DOHH2 (cell line): ENCODE measurements around the gene TNFAIP6.
"Not testable (repeated sequence)": the region's sequence is repeated elsewhere in the genome, so short reads cannot be mapped to it uniquely, and the experiment has no call there.

ENCODE experiments used
- H3F3A ChIP-seq: fragments of 200-600 bp; sonication (generic), shearing (Covaris generic); 2 replicates; pipeline ENCODE4 v1.6.0; 2016; ENCODE audit warnings: antibody characterized with exemption, mild to moderate bottlenecking; ENCODE audit not compliant: control insufficient read depth, insufficient read depth
- H3K27ac ChIP-seq: fragments of 200-600 bp; sonication (generic); 2 replicates; pipeline ENCODE4 v1.5.1; 2014; ENCODE audit warnings: low read depth, mild to moderate bottlenecking, low read length, moderate library complexity
- H3K27me3 ChIP-seq: fragments of 200-600 bp; sonication (generic); 2 replicates; pipeline ENCODE4 v1.6.1; 2014; ENCODE audit warnings: mild to moderate bottlenecking, low read length, mixed read lengths; ENCODE audit not compliant: control insufficient read depth
- H3K36me3 ChIP-seq: fragments of 200-600 bp; sonication (generic); 2 replicates; pipeline ENCODE4 v1.6.1; 2014; ENCODE audit warnings: mild to moderate bottlenecking, low read length, moderate library complexity, mixed read lengths; ENCODE audit not compliant: control insufficient read depth
- H3K4me1 ChIP-seq: fragments of 200-600 bp; sonication (generic); 2 replicates; pipeline ENCODE4 v1.6.1; 2014; ENCODE audit warnings: mild to moderate bottlenecking, low read length, mixed read lengths; ENCODE audit not compliant: control insufficient read depth
- H3K4me2 ChIP-seq: fragments of 200-600 bp; sonication (generic); 2 replicates; pipeline ENCODE4 v1.6.0; 2014; ENCODE audit warnings: mild to moderate bottlenecking, low read length, moderate library complexity
- H3K4me3 ChIP-seq: fragments of 200-600 bp; sonication (generic); 2 replicates; pipeline ENCODE4 v1.5.1; 2014; ENCODE audit warnings: mild to moderate bottlenecking, low read length, mixed read lengths
- H3K79me2 ChIP-seq: fragments of 200-600 bp; sonication (generic); 2 replicates; pipeline ENCODE4 v1.6.1; 2014; ENCODE audit warnings: mild to moderate bottlenecking, low read length, mixed read lengths; ENCODE audit not compliant: control insufficient read depth
- H3K9me2 ChIP-seq: fragments of 200-600 bp; sonication (generic); replicated peaks from 2 replicates; pipeline ENCODE4 v1.6.1; 2014; ENCODE audit warnings: mild to moderate bottlenecking, low read length, mixed read lengths; ENCODE audit not compliant: control insufficient read depth
- H3K9me3 ChIP-seq: fragments of 200-600 bp; sonication (generic); 2 replicates; pipeline ENCODE4 v1.6.1; 2014; ENCODE audit warnings: antibody characterized with exemption, low read length, mixed read lengths; ENCODE audit not compliant: control insufficient read depth, insufficient read depth
- H4K20me1 ChIP-seq: fragments of 200-600 bp; sonication (generic); 2 replicates; pipeline ENCODE4 v1.6.0; 2014; ENCODE audit warnings: low read depth, mild to moderate bottlenecking, antibody characterized with exemption, low read length, moderate library complexity; ENCODE audit not compliant: control insufficient read depth, insufficient read depth
- CTCF ChIP-seq: fragments of 200-600 bp; sonication (generic); IDR thresholded peaks from one replicate; pipeline ENCODE4 v1.5.1; 2014; ENCODE audit warnings: antibody characterized with exemption, mild to moderate bottlenecking, low read depth, low read length; ENCODE audit not compliant: poor library complexity, severe bottlenecking
- EZH2phosphoT487 ChIP-seq: fragments of 200-600 bp; sonication (generic); IDR thresholded peaks from 2 replicates; pipeline ENCODE4 v1.6.1; 2017; ENCODE audit warnings: borderline replicate concordance, mild to moderate bottlenecking, antibody characterized with exemption, low read length, moderate library complexity, mixed read lengths

Gene TNFAIP6

DNA sequence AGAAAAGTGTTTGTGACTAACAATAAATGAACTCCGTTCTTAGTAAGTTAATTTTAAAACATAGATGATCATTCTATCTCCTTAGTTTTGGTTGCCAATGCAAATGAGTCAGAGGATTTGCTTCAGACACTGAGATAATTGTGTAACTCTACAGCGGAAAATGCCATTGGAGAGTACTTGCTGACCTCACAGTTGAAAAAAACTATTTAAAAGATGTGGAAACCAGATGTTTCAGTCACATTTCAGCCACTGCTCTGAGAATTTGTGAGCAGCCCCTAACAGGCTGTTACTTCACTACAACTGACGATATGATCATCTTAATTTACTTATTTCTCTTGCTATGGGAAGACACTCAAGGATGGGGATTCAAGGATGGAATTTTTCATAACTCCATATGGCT lies at the start of gene TNFAIP6:
Gene TNFAIP6 (plus strand): TSS at position 234 of the 400 bp plus-strand sequence. CDS start 75 bp downstream, at position 309.
- Histone ChIP-seq H3K27ac (no peak within 1 kb of the TSS), H3K9me2 (no peaks in the 10 kb centered on the region), H3K4me1 (no peaks in the 10 kb centered on the region), H3K4me2 (no peak within 1 kb of the TSS), H3K27me3 (peaks cover 16% of the 10 kb centered on the region), H3K79me2 (no peaks in the 10 kb centered on the region), H3K4me3 (no peak within 1 kb of the TSS), H3K9me3 (no peaks in the 10 kb centered on the region), H4K20me1 (no peaks in the 10 kb centered on the region), H3K36me3 (no peaks in the 10 kb centered on the region), H3F3A (no peaks in the 10 kb centered on the region)
- no peak for TF ChIP-seq CTCF
- no peak for TF ChIP-seq EZH2phosphoT487

- H3K9me3 ChIP-seq, H3F3A ChIP-seq, H3K79me2 ChIP-seq, H3K27ac ChIP-seq, H3K4me1 ChIP-seq, H4K20me1 ChIP-seq, H3K27me3 ChIP-seq, H3K4me3 ChIP-seq, H3K36me3 ChIP-seq, H3K4me2 ChIP-seq, H3K9me2 ChIP-seq: not testable (repeated sequence)
Measured at GRCh38 chr2:151310313-151310712, 47.1 kb upstream of the TNFAIP6 start.

GRCh38 chr2:151312440-151312839 lies 45.0 kb upstream of the TNFAIP6 start:
- H3K4me1 ChIP-seq, H3K9me3 ChIP-seq, H3K4me2 ChIP-seq, H3K79me2 ChIP-seq, H3K36me3 ChIP-seq, H3K9me2 ChIP-seq, H4K20me1 ChIP-seq, H3F3A ChIP-seq, H3K27me3 ChIP-seq, H3K27ac ChIP-seq, H3K4me3 ChIP-seq: not testable (repeated sequence)

- no peak overlapping the region for H3K4me3 ChIP-seq
- no peak overlapping the region for H3K4me2 ChIP-seq
- TF ChIP-seq EZH2phosphoT487 (no peak), CTCF (no peak)
Measured at GRCh38 chr2:151315381-151315903, 42.0 kb upstream of the TNFAIP6 start.

More at GRCh38 chr2:151315381-151315903, 42.0 kb upstream of the TNFAIP6 start:
- H3K9me3 ChIP-seq = no peaks in the 10 kb centered on the region
- no peak overlapping the region for H3K27ac ChIP-seq
- no peaks in the 10 kb centered on the region for H3K27me3 ChIP-seq
- H3K9me2 ChIP-seq = no peaks in the 10 kb centered on the region
- H3K36me3 ChIP-seq = no peaks in the 10 kb centered on the region
- H3K4me1 ChIP-seq = no peaks in the 10 kb centered on the region
- no peaks in the 10 kb centered on the region for H3F3A ChIP-seq
- H3K79me2 ChIP-seq = no peaks in the 10 kb centered on the region
- H4K20me1 ChIP-seq = no peaks in the 10 kb centered on the region
